Progenitor cell of endocrine pancreas (in vitro differentiated cells): Measurements from ENCODE around the gene DKK2. TPM values are rescaled to one million over a fixed set of nuclear protein-coding genes. Genes with fewer than 3 reads are reported as not detected.

Experiments
- DNase-seq: peaks from one replicate; pipeline ENCODE4 v3.0.0; 2021; ENCODE audit warnings: low spot score; ENCODE audit not compliant: unreplicated experiment
- H3K27ac Mint-ChIP-seq: 2 replicates; pipeline ENCODE4 v1.8.0; 2021; ENCODE audit warnings: mild to moderate bottlenecking, moderate library complexity, mixed read lengths
- H3K27me3 Mint-ChIP-seq: 2 replicates; pipeline ENCODE4 v1.8.0; 2021; ENCODE audit warnings: mixed read lengths
- H3K36me3 Mint-ChIP-seq: 2 replicates; pipeline ENCODE4 v1.8.0; 2022; ENCODE audit warnings: mixed read lengths; ENCODE audit not compliant: insufficient read depth
- H3K4me1 Mint-ChIP-seq: 2 replicates; pipeline ENCODE4 v1.8.0; 2021; ENCODE audit warnings: low read depth, mixed read lengths
- H3K4me3 Mint-ChIP-seq: 2 replicates; pipeline ENCODE4 v1.8.0; 2021; ENCODE audit warnings: low read depth, mild to moderate bottlenecking, moderate library complexity, mixed read lengths
- H3K9me3 Mint-ChIP-seq: 2 replicates; pipeline ENCODE4 v1.8.0; 2021; ENCODE audit warnings: low read depth, mixed read lengths
- total RNA-seq: library from RNA; stranded (reverse); gene quantifications from 2 replicates; pipeline ENCODE4 v1.2.1, GENCODE V29; 2021
- TF ChIP-seq, protein P1 (sequence below): fragments of 200-600 bp; sonication (generic); IDR thresholded peaks from one replicate; pipeline ENCODE4 v1.5.0; 2021; ENCODE audit warnings: antibody characterized with exemption, mild to moderate bottlenecking; ENCODE audit not compliant: unreplicated experiment

DKK2 gene
- total RNA-seq, 1 donor from 2014 or later: 17.0 TPM

- Mint-ChIP-seq H3K36me3 (no peaks in the 10 kb centered on the region), H3K27ac (no peak overlapping the region), H3K4me3 (no peak overlapping the region), H3K4me1 (peaks cover 2% of the 10 kb centered on the region), H3K9me3 (peaks cover 8% of the 10 kb centered on the region), H3K27me3 (no peaks in the 10 kb centered on the region)
- TF ChIP-seq, protein P1, sequence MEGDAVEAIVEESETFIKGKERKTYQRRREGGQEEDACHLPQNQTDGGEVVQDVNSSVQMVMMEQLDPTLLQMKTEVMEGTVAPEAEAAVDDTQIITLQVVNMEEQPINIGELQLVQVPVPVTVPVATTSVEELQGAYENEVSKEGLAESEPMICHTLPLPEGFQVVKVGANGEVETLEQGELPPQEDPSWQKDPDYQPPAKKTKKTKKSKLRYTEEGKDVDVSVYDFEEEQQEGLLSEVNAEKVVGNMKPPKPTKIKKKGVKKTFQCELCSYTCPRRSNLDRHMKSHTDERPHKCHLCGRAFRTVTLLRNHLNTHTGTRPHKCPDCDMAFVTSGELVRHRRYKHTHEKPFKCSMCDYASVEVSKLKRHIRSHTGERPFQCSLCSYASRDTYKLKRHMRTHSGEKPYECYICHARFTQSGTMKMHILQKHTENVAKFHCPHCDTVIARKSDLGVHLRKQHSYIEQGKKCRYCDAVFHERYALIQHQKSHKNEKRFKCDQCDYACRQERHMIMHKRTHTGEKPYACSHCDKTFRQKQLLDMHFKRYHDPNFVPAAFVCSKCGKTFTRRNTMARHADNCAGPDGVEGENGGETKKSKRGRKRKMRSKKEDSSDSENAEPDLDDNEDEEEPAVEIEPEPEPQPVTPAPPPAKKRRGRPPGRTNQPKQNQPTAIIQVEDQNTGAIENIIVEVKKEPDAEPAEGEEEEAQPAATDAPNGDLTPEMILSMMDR: peak; percentile 87
- DNase-seq: peak; percentile 23
These were observed 137.4 kb downstream of the DKK2 start for GRCh38 chr4:106898621-106899230.

DNA sequence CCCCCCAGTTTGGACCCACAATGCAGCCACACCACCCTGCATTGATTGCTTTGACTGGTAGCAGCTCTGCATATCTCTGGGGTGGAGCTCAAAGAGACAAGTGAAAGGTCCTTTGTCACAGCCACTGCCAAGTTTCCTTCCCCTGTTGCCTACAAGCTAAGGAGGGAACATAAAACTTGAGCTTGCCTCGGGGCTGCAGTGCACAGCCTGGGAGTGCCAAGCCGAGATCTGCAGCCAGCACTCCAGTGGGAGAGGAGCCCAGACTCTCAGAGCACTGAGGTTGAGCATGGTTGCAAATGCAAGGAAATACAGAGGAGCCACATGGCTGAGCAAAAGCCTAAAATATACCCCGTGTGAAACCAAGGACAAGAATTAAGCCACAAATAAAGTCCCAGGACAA, 142.2 kb downstream of the DKK2 start:
- Mint-ChIP-seq H3K4me3 (no peak overlapping the region), H3K4me1 (no peaks in the 10 kb centered on the region), H3K36me3 (no peaks in the 10 kb centered on the region), H3K27me3 (no peaks in the 10 kb centered on the region), H3K27ac (no peak overlapping the region), H3K9me3 (peaks cover 8% of the 10 kb centered on the region)
- TF ChIP-seq, protein P1: no peak
- no peak for DNase-seq

GRCh38 chr4:106893395-106893881, 142.7 kb downstream of the DKK2 start:
- TF ChIP-seq, protein P1: no peak
- no peaks in the 10 kb centered on the region for H3K36me3 Mint-ChIP-seq
- H3K27me3 Mint-ChIP-seq: no peaks in the 10 kb centered on the region
- no peaks in the 10 kb centered on the region for H3K4me1 Mint-ChIP-seq
- no peak for DNase-seq
- peaks cover 8% of the 10 kb centered on the region for H3K9me3 Mint-ChIP-seq
- H3K27ac Mint-ChIP-seq: no peak overlapping the region
- no peak overlapping the region for H3K4me3 Mint-ChIP-seq

DNA sequence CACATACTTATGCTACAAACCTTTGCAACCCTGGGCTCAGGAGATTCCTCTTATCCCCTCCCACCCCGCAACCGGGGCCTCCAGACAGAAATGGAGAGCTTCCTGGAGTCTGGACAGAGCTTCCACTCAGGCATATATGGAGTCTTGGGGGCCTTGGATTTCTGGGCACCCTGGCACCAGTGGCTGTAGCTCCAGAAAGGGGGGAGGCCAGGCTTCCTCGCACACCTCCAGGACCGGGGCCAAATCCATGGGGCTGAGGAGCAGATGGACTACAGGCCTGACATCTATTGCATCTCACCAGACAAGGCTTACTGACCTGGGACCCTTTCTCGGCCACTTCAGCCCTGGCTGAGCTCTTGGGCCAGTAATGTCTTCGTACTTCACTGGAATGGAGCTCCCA, 143.3 kb downstream of the DKK2 start:
- DNase-seq: no peak
- TF ChIP-seq, protein P1: no peak
- H3K27me3 Mint-ChIP-seq: no peaks in the 10 kb centered on the region
- H3K4me1 Mint-ChIP-seq: no peaks in the 10 kb centered on the region
- no peak overlapping the region for H3K4me3 Mint-ChIP-seq
- H3K36me3 Mint-ChIP-seq: no peaks in the 10 kb centered on the region
- H3K9me3 Mint-ChIP-seq: peaks cover 8% of the 10 kb centered on the region
- no peak overlapping the region for H3K27ac Mint-ChIP-seq

- H3K36me3 Mint-ChIP-seq: no peaks in the 10 kb centered on the region
- TF ChIP-seq, protein P1: no peak
- H3K9me3 Mint-ChIP-seq: no peaks in the 10 kb centered on the region
- H3K27ac Mint-ChIP-seq: no peak overlapping the region
- no peak for DNase-seq
- H3K4me3 Mint-ChIP-seq: no peak overlapping the region
- H3K4me1 Mint-ChIP-seq: no peaks in the 10 kb centered on the region
- no peaks in the 10 kb centered on the region for H3K27me3 Mint-ChIP-seq
These were observed 160.8 kb downstream of the DKK2 start for GRCh38 chr4:106875340-106875739.
